ENCODE results near the gene GRB10. TPM values are rescaled to one million over a fixed set of nuclear protein-coding genes. Genes with fewer than 3 reads are reported as not detected.

GRB10 gene
- total and polyA plus RNA-seq, 11 donors, result 14.7 to 38.2 (median 28.0) TPM

DNA sequence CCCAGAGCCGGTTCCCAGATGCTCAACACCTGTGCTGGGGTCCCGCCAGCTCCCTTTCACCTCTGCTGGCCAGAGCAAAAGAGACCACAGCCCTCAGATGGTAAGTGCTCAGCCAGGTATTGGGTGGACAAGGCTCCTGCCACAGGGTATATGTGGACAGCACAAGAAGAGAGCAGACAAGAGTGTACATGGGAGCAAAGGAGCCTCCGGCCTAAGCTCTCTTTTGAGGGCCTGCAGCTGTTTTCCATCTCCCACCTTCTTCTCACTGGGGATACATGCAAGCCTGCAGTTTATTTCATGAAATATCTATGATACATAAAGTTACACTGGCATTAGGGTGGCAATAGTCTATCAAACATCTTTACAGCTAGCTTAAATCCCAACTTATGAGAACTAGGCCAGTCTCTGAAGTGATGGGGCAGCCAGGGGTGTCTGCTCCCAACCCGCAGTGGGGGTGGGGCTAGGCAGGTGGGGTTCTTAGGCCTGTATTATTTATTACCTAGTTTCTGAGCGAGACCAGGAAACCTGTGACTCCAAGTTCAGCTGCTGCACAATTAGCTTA, 167.1 kb downstream of the GRB10 start:
- Histone ChIP-seq H3K4me3 (no peak overlapping the region), H3K4me1 (peaks cover 0 to 8% (median 0%) of the 10 kb centered on the region in 12 donors), H3K27ac (no peak overlapping the region), H3K36me3 (peaks cover 0 to 90% (median 69%) of the 10 kb centered on the region in 9 donors), H3K27me3 (no peaks in the 10 kb centered on the region), H3K9me3 (no peaks in the 10 kb centered on the region)
- no peak for TF ChIP-seq POLR2A (IDR thresholded peaks at IDR 0.05)
- TF ChIP-seq, protein P1, sequence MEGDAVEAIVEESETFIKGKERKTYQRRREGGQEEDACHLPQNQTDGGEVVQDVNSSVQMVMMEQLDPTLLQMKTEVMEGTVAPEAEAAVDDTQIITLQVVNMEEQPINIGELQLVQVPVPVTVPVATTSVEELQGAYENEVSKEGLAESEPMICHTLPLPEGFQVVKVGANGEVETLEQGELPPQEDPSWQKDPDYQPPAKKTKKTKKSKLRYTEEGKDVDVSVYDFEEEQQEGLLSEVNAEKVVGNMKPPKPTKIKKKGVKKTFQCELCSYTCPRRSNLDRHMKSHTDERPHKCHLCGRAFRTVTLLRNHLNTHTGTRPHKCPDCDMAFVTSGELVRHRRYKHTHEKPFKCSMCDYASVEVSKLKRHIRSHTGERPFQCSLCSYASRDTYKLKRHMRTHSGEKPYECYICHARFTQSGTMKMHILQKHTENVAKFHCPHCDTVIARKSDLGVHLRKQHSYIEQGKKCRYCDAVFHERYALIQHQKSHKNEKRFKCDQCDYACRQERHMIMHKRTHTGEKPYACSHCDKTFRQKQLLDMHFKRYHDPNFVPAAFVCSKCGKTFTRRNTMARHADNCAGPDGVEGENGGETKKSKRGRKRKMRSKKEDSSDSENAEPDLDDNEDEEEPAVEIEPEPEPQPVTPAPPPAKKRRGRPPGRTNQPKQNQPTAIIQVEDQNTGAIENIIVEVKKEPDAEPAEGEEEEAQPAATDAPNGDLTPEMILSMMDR (IDR thresholded peaks at IDR 0.05), result no peak
- ATAC-seq, result peak in 1 of 4 donors; percentile 9
- 93 to 98% (median 94%) methylated on average over 5 of the region's 5 CpGs for WGBS, 4 donors
- intact Hi-C loops (cut with DNase I), result loop anchor here (2.0 to 10.0 kb wide), 8 partner anchors 59 to 539 kb away; no protein-coding TSS in a partner anchor
- DNase-seq, result no peak

DNA sequence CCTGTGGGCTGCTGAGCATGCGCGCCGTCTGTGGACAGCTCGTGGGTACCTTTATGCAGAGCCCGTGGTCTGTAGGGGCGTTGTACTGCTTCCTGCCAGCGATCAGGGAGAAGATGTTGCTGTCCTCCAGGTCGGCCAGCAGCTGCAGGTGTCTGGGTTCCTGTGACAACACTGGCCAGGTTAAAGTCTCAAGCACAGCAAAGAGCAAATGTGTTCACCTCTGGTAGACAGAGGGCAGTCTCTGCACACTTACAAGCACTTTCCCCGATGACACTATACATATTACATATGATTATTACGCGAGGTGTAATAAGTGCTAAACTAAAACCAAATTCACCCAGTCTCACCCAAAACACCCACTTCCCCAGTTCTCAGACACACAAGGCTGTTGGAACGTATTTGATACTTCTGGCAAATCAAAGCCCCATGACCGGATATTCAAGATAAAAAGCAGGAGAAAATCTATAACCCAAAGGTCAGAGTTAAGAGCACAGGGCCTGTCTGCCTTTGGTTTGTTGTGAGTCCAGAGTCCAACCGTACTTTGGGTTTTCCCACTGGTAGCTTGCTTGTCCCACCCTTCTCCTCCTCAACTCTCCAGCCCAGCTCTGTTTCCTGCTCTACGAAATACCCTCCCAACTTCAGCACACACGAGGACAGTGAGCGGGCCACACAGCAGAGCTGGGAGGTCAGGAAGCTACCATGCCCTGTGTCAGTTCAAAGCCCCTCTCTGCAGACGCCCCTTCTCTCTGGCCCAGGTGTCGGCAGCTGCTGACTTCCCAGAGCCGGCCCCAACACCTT, 167.8 kb downstream of the GRB10 start:
- WGBS, 4 donors, result 74 to 80% (median 79%) methylated on average over 20 of the region's 20 CpGs
- TF ChIP-seq, protein P1 (IDR thresholded peaks at IDR 0.05), result peak in 11 of 12 donors; percentile 26 to 62 (median 46)
- no peak for TF ChIP-seq POLR2A (IDR thresholded peaks at IDR 0.05)
- Histone ChIP-seq H3K27ac (no peak overlapping the region), H3K4me1 (peaks cover 0 to 15% (median 0%) of the 10 kb centered on the region in 12 donors), H3K27me3 (no peaks in the 10 kb centered on the region), H3K4me3 (no peak overlapping the region), H3K36me3 (peaks cover 0 to 94% (median 75%) of the 10 kb centered on the region in 9 donors), H3K9me3 (no peaks in the 10 kb centered on the region)
- DNase-seq (no peak), ATAC-seq (peak; percentile 38 to 74 (median 64))
- intact Hi-C loops (cut with DNase I), result loop anchor here (2.0 to 10.0 kb wide), 9 partner anchors 60 to 540 kb away; no protein-coding TSS in a partner anchor

DNA sequence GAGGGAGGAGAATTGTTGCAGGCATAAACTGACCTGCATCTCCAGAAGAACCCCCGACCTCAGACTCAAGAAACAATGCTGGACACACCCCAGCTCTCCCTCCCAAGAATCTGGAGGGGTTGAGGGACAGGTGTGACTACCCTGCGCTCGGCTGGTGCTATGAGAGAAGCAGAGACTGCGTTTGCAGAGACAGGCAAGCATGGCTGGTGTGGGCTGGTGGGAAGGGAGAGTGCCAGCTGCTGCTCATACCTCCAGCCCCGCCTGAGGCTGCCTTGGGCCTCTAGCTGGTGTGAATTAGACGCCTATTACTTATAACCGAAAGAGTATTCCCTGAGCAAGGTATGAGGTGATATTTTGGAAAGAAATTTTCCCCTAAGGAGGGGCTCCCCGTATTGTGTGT, 169.2 kb downstream of the GRB10 start:
- no peaks in the 10 kb centered on the region for H3K27me3 ChIP-seq
- 89 to 96% (median 92%) methylated on average over 7 to 8 of the region's 8 CpGs for WGBS, 4 donors
- no peak overlapping the region for H3K4me3 ChIP-seq
- H3K36me3 ChIP-seq, result peaks cover 0 to 97% (median 77%) of the 10 kb centered on the region in 9 donors
- intact Hi-C loops (cut with DNase I), result loop anchor here in 9 of 10 donors (5.0 to 10.0 kb wide), 6 partner anchors 61 to 541 kb away; no protein-coding TSS in a partner anchor
- no peak overlapping the region for H3K27ac ChIP-seq
- TF ChIP-seq, protein P1 (IDR thresholded peaks at IDR 0.05), result no peak
- no peak for TF ChIP-seq POLR2A (IDR thresholded peaks at IDR 0.05)
- no peaks in the 10 kb centered on the region for H3K9me3 ChIP-seq
- ATAC-seq, result no peak
- DNase-seq, result no peak
- peaks cover 0 to 17% (median 0%) of the 10 kb centered on the region in 12 donors for H3K4me1 ChIP-seq

DNA sequence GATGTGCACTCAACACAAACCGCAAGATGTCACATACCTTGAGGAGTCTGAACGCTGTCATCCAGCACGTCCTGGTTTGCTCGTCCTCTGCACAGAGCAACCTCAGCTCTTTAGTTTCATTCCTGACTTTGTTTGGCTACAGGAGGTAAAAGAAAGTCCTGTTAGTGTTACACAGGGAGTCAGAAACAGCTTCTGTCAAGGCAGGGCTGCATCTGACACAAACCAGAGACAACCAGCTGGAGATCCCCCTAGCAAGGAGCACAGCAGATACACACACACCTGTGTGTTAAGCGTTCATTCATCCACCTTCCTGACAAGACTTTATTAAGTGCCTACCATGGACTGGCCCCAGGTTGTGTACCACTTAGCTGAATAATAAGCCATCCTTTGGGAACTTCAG, 170.0 kb downstream of the GRB10 start:
- H3K36me3 ChIP-seq, result peaks cover 0 to 97% (median 80%) of the 10 kb centered on the region in 9 donors
- H3K4me1 ChIP-seq, result peaks cover 0 to 24% (median 0%) of the 10 kb centered on the region in 12 donors
- 88 to 96% (median 91%) methylated on average over 5 of the region's 5 CpGs for WGBS, 4 donors
- H3K9me3 ChIP-seq, result no peaks in the 10 kb centered on the region
- no peaks in the 10 kb centered on the region for H3K27me3 ChIP-seq
- ATAC-seq (no peak), DNase-seq (no peak)
- TF ChIP-seq POLR2A (IDR thresholded peaks at IDR 0.05), result no peak
- TF ChIP-seq, protein P1 (IDR thresholded peaks at IDR 0.05), result no peak
- no peak overlapping the region for H3K4me3 ChIP-seq
- intact Hi-C loops (cut with DNase I), result loop anchor here in 9 of 10 donors (5.0 to 10.0 kb wide), 6 partner anchors 62 to 542 kb away; no protein-coding TSS in a partner anchor
- H3K27ac ChIP-seq, result peak overlapping the region in 1 of 12 donors; percentile 13
